WTC11 (cell line): Measurements from ENCODE around the gene ANKRD52.
"Not testable (repeated sequence)": the region's sequence is repeated elsewhere in the genome, so short reads cannot be mapped to it uniquely, and the experiment has no call there.

ENCODE experiments used
- ELF4 ChIP-seq: sonication (generic); formaldehyde crosslinking; IDR thresholded peaks from 2 replicates; pipeline ENCODE4 v1.8.1; 2022; ENCODE audit warnings: low read depth, mild to moderate bottlenecking, moderate library complexity, missing genetic modification reagents
- IRF2 ChIP-seq: sonication (generic); formaldehyde crosslinking; IDR thresholded peaks from 2 replicates; pipeline ENCODE4 v1.8.0; 2022; ENCODE audit warnings: low read depth, missing genetic modification reagents, borderline replicate concordance
- SP1 ChIP-seq: sonication (generic); formaldehyde crosslinking; conservative IDR thresholded peaks from 2 replicates; pipeline ENCODE4 v1.8.1; 2022; ENCODE audit warnings: missing genetic modification reagents
- ZNF317 ChIP-seq: sonication (generic); formaldehyde crosslinking; IDR thresholded peaks from 2 replicates; pipeline ENCODE4 v1.8.1; 2023; ENCODE audit warnings: low read depth, mild to moderate bottlenecking, moderate library complexity, missing genetic modification reagents, borderline replicate concordance
- TF ChIP-seq, protein P1 (sequence below): fragments of 200-600 bp; IDR thresholded peaks from 2 replicates; pipeline ENCODE4 v1.8.0; 2022; ENCODE audit warnings: antibody characterized with exemption
- TF ChIP-seq, protein P2 (sequence below): sonication (generic); formaldehyde crosslinking; IDR thresholded peaks from 2 replicates; pipeline ENCODE4 v1.8.0; 2022; ENCODE audit warnings: mild to moderate bottlenecking, missing genetic modification reagents

DNA sequence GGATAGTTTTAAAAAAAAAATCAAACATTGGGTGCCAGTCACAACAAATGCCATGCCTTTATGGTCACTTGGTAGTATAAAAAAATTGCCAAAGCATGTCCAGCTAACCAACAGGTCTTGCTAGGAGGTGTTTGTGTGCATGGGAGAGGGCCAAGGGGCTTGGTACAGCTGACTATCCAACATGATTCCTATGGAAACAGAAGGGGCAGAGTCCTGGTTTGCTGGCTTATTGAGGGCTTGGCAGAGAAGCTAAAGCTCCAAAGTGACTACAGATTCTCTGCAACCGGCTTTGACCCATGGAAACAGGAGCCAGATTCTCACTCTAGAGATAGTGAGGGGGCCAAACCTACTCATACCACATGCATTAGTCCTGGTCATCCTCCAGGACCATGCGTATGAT is 14.3 kb upstream of the ANKRD52 start:
- TF ChIP-seq, protein P1, sequence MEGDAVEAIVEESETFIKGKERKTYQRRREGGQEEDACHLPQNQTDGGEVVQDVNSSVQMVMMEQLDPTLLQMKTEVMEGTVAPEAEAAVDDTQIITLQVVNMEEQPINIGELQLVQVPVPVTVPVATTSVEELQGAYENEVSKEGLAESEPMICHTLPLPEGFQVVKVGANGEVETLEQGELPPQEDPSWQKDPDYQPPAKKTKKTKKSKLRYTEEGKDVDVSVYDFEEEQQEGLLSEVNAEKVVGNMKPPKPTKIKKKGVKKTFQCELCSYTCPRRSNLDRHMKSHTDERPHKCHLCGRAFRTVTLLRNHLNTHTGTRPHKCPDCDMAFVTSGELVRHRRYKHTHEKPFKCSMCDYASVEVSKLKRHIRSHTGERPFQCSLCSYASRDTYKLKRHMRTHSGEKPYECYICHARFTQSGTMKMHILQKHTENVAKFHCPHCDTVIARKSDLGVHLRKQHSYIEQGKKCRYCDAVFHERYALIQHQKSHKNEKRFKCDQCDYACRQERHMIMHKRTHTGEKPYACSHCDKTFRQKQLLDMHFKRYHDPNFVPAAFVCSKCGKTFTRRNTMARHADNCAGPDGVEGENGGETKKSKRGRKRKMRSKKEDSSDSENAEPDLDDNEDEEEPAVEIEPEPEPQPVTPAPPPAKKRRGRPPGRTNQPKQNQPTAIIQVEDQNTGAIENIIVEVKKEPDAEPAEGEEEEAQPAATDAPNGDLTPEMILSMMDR, result not testable (repeated sequence)
- TF ChIP-seq, protein P2, sequence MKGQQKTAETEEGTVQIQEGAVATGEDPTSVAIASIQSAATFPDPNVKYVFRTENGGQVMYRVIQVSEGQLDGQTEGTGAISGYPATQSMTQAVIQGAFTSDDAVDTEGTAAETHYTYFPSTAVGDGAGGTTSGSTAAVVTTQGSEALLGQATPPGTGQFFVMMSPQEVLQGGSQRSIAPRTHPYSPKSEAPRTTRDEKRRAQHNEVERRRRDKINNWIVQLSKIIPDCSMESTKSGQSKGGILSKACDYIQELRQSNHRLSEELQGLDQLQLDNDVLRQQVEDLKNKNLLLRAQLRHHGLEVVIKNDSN (CRISPR knock-in tag), result not testable (repeated sequence)
- TF ChIP-seq SP1; ZNF317 (CRISPR knock-in tag); ELF4 (CRISPR knock-in tag); IRF2 (CRISPR knock-in tag): not testable (repeated sequence)
